ENCODE measurements around the gene SLC1A2.

The SLC1A2 gene

GRCh38 chr11:35321532-35322317, 97.6 kb downstream of the SLC1A2 start:
- ChIA-PET CTCF (no interaction called here), POLR2A (interaction anchor here (1.8 kb wide), 1 partner anchor 15 kb away, joined by 7 read pairs; no protein-coding TSS in a partner anchor)
- DNase-seq (ENCODE audit: low read depth, low spot score): peak; percentile 72
- H3K4me3 ChIP-seq (ENCODE audit: low read depth, low read length): no peak overlapping the region
- TF ChIP-seq, protein P1, sequence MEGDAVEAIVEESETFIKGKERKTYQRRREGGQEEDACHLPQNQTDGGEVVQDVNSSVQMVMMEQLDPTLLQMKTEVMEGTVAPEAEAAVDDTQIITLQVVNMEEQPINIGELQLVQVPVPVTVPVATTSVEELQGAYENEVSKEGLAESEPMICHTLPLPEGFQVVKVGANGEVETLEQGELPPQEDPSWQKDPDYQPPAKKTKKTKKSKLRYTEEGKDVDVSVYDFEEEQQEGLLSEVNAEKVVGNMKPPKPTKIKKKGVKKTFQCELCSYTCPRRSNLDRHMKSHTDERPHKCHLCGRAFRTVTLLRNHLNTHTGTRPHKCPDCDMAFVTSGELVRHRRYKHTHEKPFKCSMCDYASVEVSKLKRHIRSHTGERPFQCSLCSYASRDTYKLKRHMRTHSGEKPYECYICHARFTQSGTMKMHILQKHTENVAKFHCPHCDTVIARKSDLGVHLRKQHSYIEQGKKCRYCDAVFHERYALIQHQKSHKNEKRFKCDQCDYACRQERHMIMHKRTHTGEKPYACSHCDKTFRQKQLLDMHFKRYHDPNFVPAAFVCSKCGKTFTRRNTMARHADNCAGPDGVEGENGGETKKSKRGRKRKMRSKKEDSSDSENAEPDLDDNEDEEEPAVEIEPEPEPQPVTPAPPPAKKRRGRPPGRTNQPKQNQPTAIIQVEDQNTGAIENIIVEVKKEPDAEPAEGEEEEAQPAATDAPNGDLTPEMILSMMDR (IDR thresholded peaks at IDR 0.05; ENCODE audit: insufficient read depth, low read length, missing control alignments): no peak

- CTCF ChIA-PET: no interaction called here
- POLR2A ChIA-PET: interaction anchor here (1.8 kb wide), 1 partner anchor 16 kb away, joined by 7 read pairs; no protein-coding TSS in a partner anchor
- TF ChIP-seq, protein P1 (IDR thresholded peaks at IDR 0.05; ENCODE audit: insufficient read depth, low read length, missing control alignments): no peak
- DNase-seq (ENCODE audit: low read depth, low spot score): no peak
- H3K4me3 ChIP-seq (ENCODE audit: low read depth, low read length): no peak overlapping the region
These were observed 98.2 kb downstream of the SLC1A2 start for GRCh38 chr11:35321111-35321510.

DNA sequence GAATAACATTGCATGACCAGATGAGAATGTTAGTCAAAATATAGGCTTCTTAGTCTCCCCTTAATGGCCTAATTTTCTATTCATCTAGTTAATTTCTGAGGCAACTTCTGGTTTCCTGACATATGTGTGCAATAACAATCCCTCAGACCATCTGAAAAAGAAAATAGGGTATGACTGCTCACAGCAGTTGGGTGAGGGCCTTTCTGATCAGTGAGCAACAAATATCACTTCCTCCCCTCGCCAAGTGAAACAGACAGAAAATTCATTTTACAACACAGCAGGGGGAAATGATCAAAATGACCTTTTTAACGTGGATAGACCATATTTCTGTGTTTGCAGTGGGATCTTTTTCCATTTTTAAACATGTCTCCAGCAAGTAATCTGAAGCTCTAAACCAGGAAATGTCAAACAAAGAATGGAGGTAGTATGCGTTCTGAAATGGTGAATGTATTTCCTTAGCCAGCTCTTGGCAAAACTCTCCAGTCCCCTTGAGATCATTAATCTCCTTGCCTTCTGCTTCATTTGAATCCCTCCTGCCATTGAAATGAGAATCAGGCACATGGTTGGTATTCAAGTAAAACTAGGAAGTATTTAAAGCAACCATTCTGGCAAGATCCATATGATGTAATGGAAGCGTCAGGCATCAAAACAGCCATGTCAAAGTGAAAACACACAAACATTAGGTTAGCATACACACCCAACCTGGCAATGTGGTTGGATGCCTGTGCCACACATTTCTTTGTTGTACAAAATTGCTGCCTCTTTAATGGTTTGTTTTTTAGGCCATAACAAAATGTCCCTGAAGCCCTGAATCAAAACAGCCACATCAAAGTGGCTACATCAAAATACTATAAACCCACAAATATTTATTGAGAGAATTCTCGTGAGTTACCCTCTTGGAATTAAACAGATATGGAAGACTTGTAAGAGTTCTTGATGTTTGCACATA, 100.1 kb downstream of the SLC1A2 start:
- TF ChIP-seq, protein P1 (IDR thresholded peaks at IDR 0.05; ENCODE audit: insufficient read depth, low read length, missing control alignments): no peak
- ChIA-PET CTCF (interaction anchor here (1.2 to 2.3 kb wide), 2 partner anchors 14 to 26 kb away, joined by 3 to 14 read pairs; no protein-coding TSS in a partner anchor), POLR2A (no interaction called here)
- H3K4me3 ChIP-seq (ENCODE audit: low read depth, low read length): no peak overlapping the region
- DNase-seq (ENCODE audit: low read depth, low spot score): no peak

- DNase-seq (ENCODE audit: low read depth, low spot score): no peak
- CTCF ChIA-PET: interaction anchor here (0.7 to 2.3 kb wide), 3 partner anchors 9 to 13 kb away, joined by 3 to 14 read pairs (median 3); no protein-coding TSS in a partner anchor
- POLR2A ChIA-PET: no interaction called here
- no peak overlapping the region for H3K4me3 ChIP-seq (ENCODE audit: low read depth, low read length)
- TF ChIP-seq, protein P1 (IDR thresholded peaks at IDR 0.05; ENCODE audit: insufficient read depth, low read length, missing control alignments): no peak
These were observed 101.0 kb downstream of the SLC1A2 start for GRCh38 chr11:35318309-35318708.

GRCh38 chr11:35317253-35317652, 102.1 kb downstream of the SLC1A2 start:
- H3K4me3 ChIP-seq (ENCODE audit: low read depth, low read length): no peak overlapping the region
- TF ChIP-seq, protein P1 (IDR thresholded peaks at IDR 0.05; ENCODE audit: insufficient read depth, low read length, missing control alignments): no peak
- ChIA-PET CTCF (interaction anchor here (1.4 to 1.6 kb wide), 3 partner anchors 8 to 12 kb away, joined by 3 to 6 read pairs (median 3); no protein-coding TSS in a partner anchor), POLR2A (no interaction called here)
- no peak for DNase-seq (ENCODE audit: low read depth, low spot score)
